Hepatocyte (in vitro differentiated cells): ENCODE data around the gene CAP2. TPM values are rescaled to one million over a fixed set of nuclear protein-coding genes. Genes with fewer than 3 reads are reported as not detected.

ENCODE experiments used
- DNase-seq: peaks from one replicate; pipeline ENCODE4 v3.0.0-alpha.2; 2016; ENCODE audit warnings: low spot score
- H2AFZ ChIP-seq: fragments of 200-600 bp; sonication (generic); 2 replicates; pipeline ENCODE4 v1.6.0; 2016; ENCODE audit warnings: antibody characterized with exemption, mild to moderate bottlenecking
- H3K27ac ChIP-seq: fragments of 200-600 bp; sonication (generic); 2 replicates; pipeline ENCODE4 v1.5.1; 2016; ENCODE audit warnings: mild to moderate bottlenecking
- H3K27me3 ChIP-seq: fragments of 200-600 bp; sonication (generic); 2 replicates; pipeline ENCODE4 v1.6.1; 2016
- H3K36me3 ChIP-seq: fragments of 200-600 bp; sonication (generic); replicated peaks from 2 replicates; pipeline ENCODE4 v1.5.1; 2016; ENCODE audit warnings: low read depth; ENCODE audit not compliant: insufficient read depth
- H3K4me1 ChIP-seq: fragments of 200-600 bp; sonication (generic); 2 replicates; pipeline ENCODE4 v1.5.1; 2016; ENCODE audit warnings: mild to moderate bottlenecking, moderate library complexity; ENCODE audit not compliant: insufficient read depth
- H3K4me2 ChIP-seq: fragments of 200-600 bp; sonication (generic); 2 replicates; pipeline ENCODE4 v1.6.0; 2016
- H3K4me3 ChIP-seq: fragments of 200-600 bp; sonication (generic); 2 replicates; pipeline ENCODE4 v1.5.1; 2016; ENCODE audit warnings: mild to moderate bottlenecking
- H3K79me2 ChIP-seq: fragments of 200-600 bp; sonication (generic); 2 replicates; pipeline ENCODE4 v1.6.0; 2017; ENCODE audit warnings: mild to moderate bottlenecking
- H3K9me2 ChIP-seq: fragments of 200-600 bp; sonication (generic); replicated peaks from 2 replicates; pipeline ENCODE4 v1.6.0; 2017; ENCODE audit warnings: mild to moderate bottlenecking; ENCODE audit not compliant: insufficient read depth
- H3K9me3 ChIP-seq: fragments of 200-600 bp; sonication (generic); 2 replicates; pipeline ENCODE4 v1.5.1; 2016; ENCODE audit warnings: low read depth, mild to moderate bottlenecking
- H4K20me1 ChIP-seq: fragments of 200-600 bp; sonication (generic); 2 replicates; pipeline ENCODE4 v1.6.0; 2016; ENCODE audit warnings: mild to moderate bottlenecking; ENCODE audit not compliant: insufficient read depth, poor library complexity, severe bottlenecking
- CTCF ChIP-seq: fragments of 200-600 bp; sonication (generic); IDR thresholded peaks from 2 replicates; pipeline ENCODE4 v1.5.1; 2016; ENCODE audit warnings: antibody characterized with exemption, mild to moderate bottlenecking; ENCODE audit not compliant: poor library complexity
- EZH2 ChIP-seq: fragments of 200-600 bp; sonication (generic); IDR thresholded peaks from 2 replicates; pipeline ENCODE4 v1.6.1; 2016; ENCODE audit warnings: antibody characterized with exemption, mild to moderate bottlenecking, borderline replicate concordance
- EZH2phosphoT487 ChIP-seq: fragments of 200-600 bp; sonication (generic); IDR thresholded peaks from one replicate; pipeline ENCODE4 v1.6.1; 2018; ENCODE audit warnings: antibody characterized with exemption, mild to moderate bottlenecking, low read depth, moderate library complexity; ENCODE audit not compliant: unreplicated experiment, severe bottlenecking
- WGBS: methylation state at CpG from one replicate; pipeline ENCODE4 v1.1.6; 2016; ENCODE audit warnings: low lambda C conversion rate; ENCODE audit errors: missing lambda C conversion rate; 5-methylcytosine and 5-hydroxymethylcytosine counted together
- polyA plus RNA-seq: library from polyadenylated mRNA; unstranded; fragments of >200 nt; fragmentation: Nextera tagmentation; extraction: Ambion mirVana; gene quantifications from 2 replicates; pipeline ENCODE4 v1.2.1, GENCODE V29; 2016
- total RNA-seq: library from RNA; depleted of rRNA; stranded (reverse); fragments of >200 nt; gene quantifications from 2 replicates; pipeline ENCODE4 v1.2.3, GENCODE V29; 2014

CAP2 gene
- total and polyA plus RNA-seq, 2 experiments from 2014 or later, result 6.5 to 8.7 TPM

- Histone ChIP-seq H3K4me2 (no peak overlapping the region), H3K79me2 (no peaks in the 10 kb centered on the region), H3K36me3 (no peaks in the 10 kb centered on the region), H3K9me2 (no peaks in the 10 kb centered on the region), H4K20me1 (no peaks in the 10 kb centered on the region), H3K9me3 (no peaks in the 10 kb centered on the region), H2AFZ (no peak overlapping the region), H3K27ac (no peak overlapping the region), H3K27me3 (no peaks in the 10 kb centered on the region), H3K4me3 (no peak overlapping the region), H3K4me1 (peaks cover 9% of the 10 kb centered on the region)
- whole genome bisulfite sequencing, result 98% methylated on average over 5 of the region's 5 CpGs
- TF ChIP-seq EZH2 (no peak), CTCF (no peak), EZH2phosphoT487 (no peak)
- DNase-seq, result no peak
These were observed 112.4 kb downstream of the CAP2 start for GRCh38 chr6:17505767-17506280.

GRCh38 chr6:17506531-17506930, 113.1 kb downstream of the CAP2 start:
- H3K9me3 ChIP-seq, result no peaks in the 10 kb centered on the region
- no peaks in the 10 kb centered on the region for H3K79me2 ChIP-seq
- TF ChIP-seq EZH2phosphoT487 (no peak), EZH2 (no peak), CTCF (no peak)
- WGBS, result 97% methylated on average over 6 of the region's 6 CpGs
- no peak overlapping the region for H3K27ac ChIP-seq
- H4K20me1 ChIP-seq, result no peaks in the 10 kb centered on the region
- H2AFZ ChIP-seq, result no peak overlapping the region
- H3K4me1 ChIP-seq, result peaks cover 9% of the 10 kb centered on the region
- no peak overlapping the region for H3K4me2 ChIP-seq
- no peaks in the 10 kb centered on the region for H3K9me2 ChIP-seq
- H3K4me3 ChIP-seq, result no peak overlapping the region
- no peaks in the 10 kb centered on the region for H3K27me3 ChIP-seq
- DNase-seq, result no peak
- no peaks in the 10 kb centered on the region for H3K36me3 ChIP-seq

DNA sequence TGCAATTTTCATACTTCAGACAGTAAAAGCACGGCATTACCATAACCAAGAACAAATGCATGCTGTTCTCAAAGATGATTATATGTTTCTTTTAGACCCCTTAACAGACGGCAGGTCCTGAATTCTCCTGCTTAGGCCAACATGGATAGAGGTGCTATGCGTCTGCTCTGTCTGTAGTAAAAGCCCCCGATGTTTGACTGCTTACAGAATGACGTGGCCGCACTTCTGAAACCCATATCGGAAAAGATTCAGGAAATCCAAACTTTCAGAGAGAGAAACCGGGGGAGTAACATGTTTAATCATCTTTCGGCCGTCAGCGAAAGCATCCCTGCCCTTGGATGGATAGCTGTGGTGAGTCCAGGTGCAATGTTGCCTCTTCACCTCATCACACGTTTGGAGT, 113.6 kb downstream of the CAP2 start:
- no peak for DNase-seq
- H3K4me2 ChIP-seq, result no peak overlapping the region
- no peaks in the 10 kb centered on the region for H3K36me3 ChIP-seq
- no peaks in the 10 kb centered on the region for H3K9me3 ChIP-seq
- H2AFZ ChIP-seq, result no peak overlapping the region
- TF ChIP-seq CTCF (no peak), EZH2 (no peak), EZH2phosphoT487 (no peak)
- 95% methylated on average over 12 of the region's 12 CpGs for WGBS
- no peaks in the 10 kb centered on the region for H3K79me2 ChIP-seq
- no peaks in the 10 kb centered on the region for H4K20me1 ChIP-seq
- no peak overlapping the region for H3K4me3 ChIP-seq
- no peak overlapping the region for H3K27ac ChIP-seq
- no peaks in the 10 kb centered on the region for H3K27me3 ChIP-seq
- peaks cover 8% of the 10 kb centered on the region for H3K4me1 ChIP-seq
- no peaks in the 10 kb centered on the region for H3K9me2 ChIP-seq

DNA sequence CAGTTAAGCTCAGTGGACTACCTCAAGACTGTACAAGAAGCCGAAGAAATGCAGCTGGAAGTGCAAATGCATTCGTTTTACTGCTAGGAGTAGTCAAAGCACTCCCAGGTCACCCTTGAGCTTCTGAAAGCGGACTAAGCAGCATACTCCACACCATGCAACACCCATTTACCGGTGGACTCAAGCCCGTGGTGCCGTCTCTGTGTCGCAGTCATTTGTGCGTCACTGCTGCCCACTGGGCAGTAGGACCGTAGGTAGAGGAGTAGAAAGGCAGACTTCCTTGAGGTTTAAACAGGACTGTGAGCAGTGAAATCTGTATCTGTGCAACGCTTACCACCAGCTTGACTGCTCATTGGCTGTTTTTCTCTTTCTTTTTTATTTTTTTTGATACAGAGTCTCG, 117.7 kb downstream of the CAP2 start:
- TF ChIP-seq EZH2phosphoT487 (no peak), EZH2 (no peak), CTCF (no peak)
- H3K4me1 ChIP-seq, result no peaks in the 10 kb centered on the region
- no peaks in the 10 kb centered on the region for H3K36me3 ChIP-seq
- 94% methylated on average over 11 of the region's 11 CpGs for WGBS
- no peak for DNase-seq
- H3K4me2 ChIP-seq, result no peak overlapping the region
- no peaks in the 10 kb centered on the region for H3K9me3 ChIP-seq
- no peak overlapping the region for H3K4me3 ChIP-seq
- H3K27ac ChIP-seq, result no peak overlapping the region
- no peaks in the 10 kb centered on the region for H4K20me1 ChIP-seq
- no peaks in the 10 kb centered on the region for H3K79me2 ChIP-seq
- no peaks in the 10 kb centered on the region for H3K9me2 ChIP-seq
- H2AFZ ChIP-seq, result no peak overlapping the region
- H3K27me3 ChIP-seq, result no peaks in the 10 kb centered on the region
